ENCODE data around the gene RIN2. TPM values are rescaled to one million over a fixed set of nuclear protein-coding genes. Genes with fewer than 3 reads are reported as not detected.

The RIN2 gene
- total and polyA plus RNA-seq, 2 experiments from 2014 or later, result 0.08 to 1.4 TPM

- ATAC-seq (no peak), DNase-seq (ENCODE audit: low spot score) (no peak)
- Mint-ChIP-seq H3K27me3 (ENCODE audit: insufficient read depth, low read depth, poor library complexity) (peaks cover 5% of the 10 kb centered on the region), H3K4me3 (no peak overlapping the region), H3K36me3 (ENCODE audit: low read depth) (no peaks in the 10 kb centered on the region), H3K27ac (no peak overlapping the region), H3K9me3 (no peaks in the 10 kb centered on the region), H3K4me1 (peaks cover 34% of the 10 kb centered on the region)
- Histone ChIP-seq H4K20me1 (replicated peaks; ENCODE audit: insufficient read depth) (no peaks in the 10 kb centered on the region), H3F3A (replicated peaks; ENCODE audit: low read depth) (no peaks in the 10 kb centered on the region), H3K9me2 (ENCODE audit: insufficient read depth) (no peaks in the 10 kb centered on the region), H3K4me2 (no peak overlapping the region), H3K36me3 (ENCODE audit: insufficient read depth) (no peaks in the 10 kb centered on the region), H3K4me3 (no peak overlapping the region), H3K27ac (ENCODE audit: low read depth) (no peak overlapping the region), H2AFZ (no peak overlapping the region), H3K79me2 (replicated peaks; ENCODE audit: insufficient read depth) (no peaks in the 10 kb centered on the region), H3K4me1 (ENCODE audit: insufficient read depth) (peaks cover 2% of the 10 kb centered on the region; the same call in 1 of the 2 replicates), H3K27me3 (ENCODE audit: insufficient read depth) (no peaks in the 10 kb centered on the region)
- no peak for TF ChIP-seq REST (IDR thresholded peaks at IDR 0.05; ENCODE audit: unreplicated experiment)
- TF ChIP-seq EZH2phosphoT487 (IDR thresholded peaks at IDR 0.05; ENCODE audit: unreplicated experiment), result no peak
- no peak for TF ChIP-seq JUNB (IDR thresholded peaks at IDR 0.05; ENCODE audit: unreplicated experiment)
- TF ChIP-seq ZNF331 (CRISPR knock-in tag; IDR thresholded peaks at IDR 0.05; ENCODE audit: low read depth), result no peak
- no peak for TF ChIP-seq EZH2 (IDR thresholded peaks at IDR 0.05; ENCODE audit: low read depth, unreplicated experiment)
- no peak for TF ChIP-seq CREB1 (CRISPR knock-in tag; IDR thresholded peaks at IDR 0.05; ENCODE audit: low read depth)
- TF ChIP-seq ZNF114 (CRISPR knock-in tag; IDR thresholded peaks at IDR 0.05), result no peak
- TF ChIP-seq ZNF462 (CRISPR knock-in tag; IDR thresholded peaks at IDR 0.05), result no peak
- no peak for TF ChIP-seq POLR2AphosphoS5 (IDR thresholded peaks at IDR 0.05; ENCODE audit: low read depth)
- TF ChIP-seq CTCF (conservative IDR thresholded peaks at IDR 0.05; ENCODE audit: low read depth in 2 of 2), result no peak
- no peak for TF ChIP-seq NANOG (IDR thresholded peaks at IDR 0.05; ENCODE audit: borderline replicate concordance)
- TF ChIP-seq ETS1 (IDR thresholded peaks at IDR 0.05), result no peak
- no peak for TF ChIP-seq STAT1 (IDR thresholded peaks at IDR 0.05; ENCODE audit: unreplicated experiment)
Observed at GRCh38 chr20:19771031-19771430, 13.0 kb downstream of the RIN2 start.

Measured in GM23338 (cell line).